ENCODE data around the gene GMPPA. TPM values are rescaled to one million over a fixed set of nuclear protein-coding genes. Genes with fewer than 3 reads are reported as not detected.

GMPPA gene
- total RNA-seq, 1 experiment from 2014 or later, result 51.9 TPM

GRCh38 chr2:219552382-219553167, 53.9 kb downstream of the GMPPA start (continued):
- TF ChIP-seq FOXK1 (CRISPR knock-in tag; IDR thresholded peaks at IDR 0.05) (peak; percentile 68; the same call in 1 of the 2 replicates), CREM (CRISPR knock-in tag; IDR thresholded peaks at IDR 0.05) (peak; percentile 84), ZNF416 (CRISPR knock-in tag; IDR thresholded peaks at IDR 0.05) (no peak; the same call in 1 of the 2 replicates), TEAD4 (CRISPR knock-in tag; IDR thresholded peaks at IDR 0.05) (no peak), IRF2 (CRISPR knock-in tag; IDR thresholded peaks at IDR 0.05; ENCODE audit: borderline replicate concordance, low read depth) (no peak), ZBTB43 (CRISPR knock-in tag; IDR thresholded peaks at IDR 0.05) (no peak; the same call in 1 of the 2 replicates), FOXJ3 (CRISPR knock-in tag; IDR thresholded peaks at IDR 0.05; ENCODE audit: borderline replicate concordance) (no peak), CBFB (CRISPR knock-in tag; IDR thresholded peaks at IDR 0.05; ENCODE audit: low read depth) (peak; percentile 60; the same call in 1 of the 2 replicates), SMAD3 (CRISPR knock-in tag; IDR thresholded peaks at IDR 0.05; ENCODE audit: borderline replicate concordance) (peak; percentile 81; the same call in 1 of the 2 replicates), TEAD1 (CRISPR knock-in tag; IDR thresholded peaks at IDR 0.05) (0 out of 2 replicates have a peak, but pooled peaks have one; percentile 69), USF1 (CRISPR knock-in tag; IDR thresholded peaks at IDR 0.05) (no peak), MXD4 (CRISPR knock-in tag; IDR thresholded peaks at IDR 0.05; ENCODE audit: borderline replicate concordance) (no peak), PRRX2 (CRISPR knock-in tag; IDR thresholded peaks at IDR 0.05) (0 out of 2 replicates have a peak, but pooled peaks have one; percentile 42), ZNF121 (CRISPR knock-in tag; IDR thresholded peaks at IDR 0.05) (no peak), NFYB (CRISPR knock-in tag; conservative IDR thresholded peaks at IDR 0.05; ENCODE audit: low read depth) (no peak), ESRRA (CRISPR knock-in tag; IDR thresholded peaks at IDR 0.05; ENCODE audit: borderline replicate concordance) (peak; percentile 84; the same call in 1 of the 2 replicates), AR (CRISPR knock-in tag; IDR thresholded peaks at IDR 0.05) (no peak), ZNF232 (CRISPR knock-in tag; IDR thresholded peaks at IDR 0.05) (peak; percentile 75), GABPB1 (CRISPR knock-in tag; IDR thresholded peaks at IDR 0.05) (peak; percentile 56; the same call in 1 of the 2 replicates), KAT7 (CRISPR knock-in tag; IDR thresholded peaks at IDR 0.05; ENCODE audit: borderline replicate concordance) (no peak), ATF2 (CRISPR knock-in tag; IDR thresholded peaks at IDR 0.05; ENCODE audit: borderline replicate concordance, low read depth) (no peak), ETV6 (CRISPR knock-in tag; IDR thresholded peaks at IDR 0.05) (peak; percentile 83; the same call in 1 of the 2 replicates), ZBTB21 (CRISPR knock-in tag; IDR thresholded peaks at IDR 0.05; ENCODE audit: borderline replicate concordance) (peak; percentile 83), MAX (CRISPR knock-in tag; IDR thresholded peaks at IDR 0.05) (peak; percentile 93)
- TF ChIP-seq, protein P1, sequence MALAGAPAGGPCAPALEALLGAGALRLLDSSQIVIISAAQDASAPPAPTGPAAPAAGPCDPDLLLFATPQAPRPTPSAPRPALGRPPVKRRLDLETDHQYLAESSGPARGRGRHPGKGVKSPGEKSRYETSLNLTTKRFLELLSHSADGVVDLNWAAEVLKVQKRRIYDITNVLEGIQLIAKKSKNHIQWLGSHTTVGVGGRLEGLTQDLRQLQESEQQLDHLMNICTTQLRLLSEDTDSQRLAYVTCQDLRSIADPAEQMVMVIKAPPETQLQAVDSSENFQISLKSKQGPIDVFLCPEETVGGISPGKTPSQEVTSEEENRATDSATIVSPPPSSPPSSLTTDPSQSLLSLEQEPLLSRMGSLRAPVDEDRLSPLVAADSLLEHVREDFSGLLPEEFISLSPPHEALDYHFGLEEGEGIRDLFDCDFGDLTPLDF (CRISPR knock-in tag; IDR thresholded peaks at IDR 0.05), result no peak; the same call in 1 of the 2 replicates
- TF ChIP-seq, protein P2, sequence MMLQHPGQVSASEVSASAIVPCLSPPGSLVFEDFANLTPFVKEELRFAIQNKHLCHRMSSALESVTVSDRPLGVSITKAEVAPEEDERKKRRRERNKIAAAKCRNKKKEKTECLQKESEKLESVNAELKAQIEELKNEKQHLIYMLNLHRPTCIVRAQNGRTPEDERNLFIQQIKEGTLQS (CRISPR knock-in tag; conservative IDR thresholded peaks at IDR 0.05), result no peak
- TF ChIP-seq, protein P3, sequence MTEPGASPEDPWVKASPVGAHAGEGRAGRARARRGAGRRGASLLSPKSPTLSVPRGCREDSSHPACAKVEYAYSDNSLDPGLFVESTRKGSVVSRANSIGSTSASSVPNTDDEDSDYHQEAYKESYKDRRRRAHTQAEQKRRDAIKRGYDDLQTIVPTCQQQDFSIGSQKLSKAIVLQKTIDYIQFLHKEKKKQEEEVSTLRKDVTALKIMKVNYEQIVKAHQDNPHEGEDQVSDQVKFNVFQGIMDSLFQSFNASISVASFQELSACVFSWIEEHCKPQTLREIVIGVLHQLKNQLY (CRISPR knock-in tag; IDR thresholded peaks at IDR 0.05), result 0 out of 2 replicates have a peak, but pooled peaks have one; percentile 37
- TF ChIP-seq, protein P4, sequence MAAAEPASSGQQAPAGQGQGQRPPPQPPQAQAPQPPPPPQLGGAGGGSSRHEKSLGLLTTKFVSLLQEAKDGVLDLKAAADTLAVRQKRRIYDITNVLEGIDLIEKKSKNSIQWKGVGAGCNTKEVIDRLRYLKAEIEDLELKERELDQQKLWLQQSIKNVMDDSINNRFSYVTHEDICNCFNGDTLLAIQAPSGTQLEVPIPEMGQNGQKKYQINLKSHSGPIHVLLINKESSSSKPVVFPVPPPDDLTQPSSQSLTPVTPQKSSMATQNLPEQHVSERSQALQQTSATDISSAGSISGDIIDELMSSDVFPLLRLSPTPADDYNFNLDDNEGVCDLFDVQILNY (CRISPR knock-in tag; IDR thresholded peaks at IDR 0.05), result peak; percentile 92
